PC-9 (cell line): ENCODE results near the gene ZNF440. TPM values are rescaled to one million over a fixed set of nuclear protein-coding genes. Genes with fewer than 3 reads are reported as not detected.

ENCODE experiments used
- BruUV-seq: library from RNA; stranded (reverse); fragments of 400-500 nt; replicated peaks from 2 replicates; lab custom pipeline; 2021; lab: Mats Ljungman, UMichigan
- CTCF ChIA-PET: fragments of 300-600 bp; sonication (Branson Sonifier 250); formaldehyde crosslinking; loops from one replicate; lab custom pipeline; 2022; ENCODE audit warnings: antibody characterized with exemption; lab: Charles Lee
- POLR2A ChIA-PET: fragments of 300-600 bp; sonication (Branson Sonifier 250); formaldehyde crosslinking; loops from one replicate; lab custom pipeline; 2022; ENCODE audit warnings: antibody characterized with exemption; ENCODE audit not compliant: unreplicated experiment; lab: Charles Lee
- DNase-seq, 2 experiments: peaks; one replicate each; pipeline versions ENCODE4 v3.0.0 to v3.0.0-alpha.2; 2015 to 2022; ENCODE audit warnings: mixed read lengths in 1 of 2
- H2AFZ ChIP-seq: fragments of 200-600 bp; sonication (generic); 2 replicates; pipeline ENCODE4 v1.8.1; 2017; ENCODE audit warnings: antibody characterized with exemption
- H3F3A ChIP-seq: fragments of 200-600 bp; sonication (generic); 2 replicates; pipeline ENCODE4 v1.8.1; 2017; ENCODE audit warnings: antibody characterized with exemption, mild to moderate bottlenecking, low read depth; ENCODE audit not compliant: insufficient read depth
- H3K27ac ChIP-seq: fragments of 200-600 bp; sonication (generic); 2 replicates; pipeline ENCODE4 v1.6.1; 2016; ENCODE audit warnings: mixed run types
- H3K27me3 ChIP-seq: fragments of 200-600 bp; sonication (generic); 2 replicates; pipeline ENCODE4 v1.6.1; 2016; ENCODE audit warnings: low read depth, mixed run types; ENCODE audit not compliant: insufficient read depth
- H3K36me3 ChIP-seq: fragments of 200-600 bp; sonication (generic); 2 replicates; pipeline ENCODE4 v1.6.1; 2016; ENCODE audit warnings: low read depth, mixed run types
- H3K4me1 ChIP-seq: fragments of 200-600 bp; sonication (generic); replicated peaks from 2 replicates; pipeline ENCODE4 v1.6.1; 2016; ENCODE audit warnings: mixed run types; ENCODE audit not compliant: insufficient read depth
- H3K4me2 ChIP-seq: fragments of 200-600 bp; sonication (generic); 2 replicates; pipeline ENCODE4 v1.6.1; 2017; ENCODE audit warnings: mixed run types
- H3K4me3 ChIP-seq: fragments of 200-600 bp; sonication (generic); 2 replicates; pipeline ENCODE4 v1.6.1; 2016; ENCODE audit warnings: mixed run types
- H3K79me2 ChIP-seq: fragments of 200-600 bp; sonication (generic); 2 replicates; pipeline ENCODE4 v1.6.1; 2017; ENCODE audit warnings: low read depth, mixed run types
- H3K9me2 ChIP-seq: fragments of 200-600 bp; sonication (generic); 2 replicates; pipeline ENCODE4 v1.8.1; 2017; ENCODE audit warnings: mild to moderate bottlenecking; ENCODE audit not compliant: insufficient read depth
- H3K9me3 ChIP-seq: fragments of 200-600 bp; sonication (generic); 2 replicates; pipeline ENCODE4 v1.8.1; 2016; ENCODE audit warnings: low read depth; ENCODE audit not compliant: insufficient read depth
- H4K20me1 ChIP-seq: fragments of 200-600 bp; sonication (generic); 2 replicates; pipeline ENCODE4 v1.8.1; 2017; ENCODE audit not compliant: insufficient read depth
- CTCF ChIP-seq: fragments of 200-600 bp; sonication (generic); conservative IDR thresholded peaks from 2 replicates; pipeline ENCODE4 v1.6.1; 2017; ENCODE audit warnings: mixed run types, antibody characterized with exemption, mild to moderate bottlenecking, moderate library complexity
- EZH2 ChIP-seq: fragments of 200-600 bp; sonication (generic); IDR thresholded peaks from 2 replicates; pipeline ENCODE4 v1.8.0; 2017; ENCODE audit warnings: antibody characterized with exemption, low read depth
- intact Hi-C: fragments of 100-400 bp; cut with micrococcal nuclease; formaldehyde crosslinking; loops from one replicate; pipeline ENCODE4 v1.10.0; 2022; ENCODE audit not compliant: unreplicated experiment
- total RNA-seq: library from RNA; stranded (reverse); gene quantifications from 2 replicates; pipeline ENCODE4 v1.2.3, GENCODE V29; 2021

Gene ZNF440
- total RNA-seq, 1 experiment from 2014 or later: 12.5 TPM

- Histone ChIP-seq H3F3A (no peaks in the 10 kb centered on the region), H2AFZ (no peak overlapping the region), H3K27ac (no peak overlapping the region), H3K9me2 (no peaks in the 10 kb centered on the region; the same call in 1 of the 2 replicates), H3K36me3 (peaks cover 18% of the 10 kb centered on the region), H3K9me3 (peaks cover 61% of the 10 kb centered on the region), H3K4me2 (no peak overlapping the region), H3K27me3 (no peaks in the 10 kb centered on the region), H3K79me2 (no peaks in the 10 kb centered on the region), H3K4me1 (0 out of 2 replicates have a peak, but pooled peaks cover 3% of the 10 kb centered on the region), H4K20me1 (no peaks in the 10 kb centered on the region), H3K4me3 (no peak overlapping the region)
- CTCF ChIA-PET: no interaction called here
- TF ChIP-seq EZH2 (no peak), CTCF (no peak)
- no TSS peak for BruUV-seq
- DNase-seq: no peak
- intact Hi-C loops: no loop called here
- POLR2A ChIA-PET: no interaction called here
These were observed 33.5 kb upstream of the ZNF440 start for GRCh38 chr19:11780431-11781020.

GRCh38 chr19:11781295-11782057 lies 32.6 kb upstream of the ZNF440 start:
- intact Hi-C loops: no loop called here
- no TSS peak for BruUV-seq

GRCh38 chr19:11783767-11784166 lies 30.3 kb upstream of the ZNF440 start:
- ChIA-PET CTCF (no interaction called here), POLR2A (no interaction called here)
- no TSS peak for BruUV-seq
- Histone ChIP-seq H3K36me3 (peaks cover 18% of the 10 kb centered on the region), H3K4me3 (no peak overlapping the region), H3K27ac (no peak overlapping the region), H2AFZ (no peak overlapping the region), H3F3A (no peaks in the 10 kb centered on the region), H4K20me1 (no peaks in the 10 kb centered on the region), H3K4me2 (no peak overlapping the region), H3K9me3 (peaks cover 48% of the 10 kb centered on the region), H3K27me3 (no peaks in the 10 kb centered on the region), H3K79me2 (no peaks in the 10 kb centered on the region), H3K4me1 (0 out of 2 replicates have a peak, but pooled peaks cover 3% of the 10 kb centered on the region), H3K9me2 (no peaks in the 10 kb centered on the region; the same call in 1 of the 2 replicates)
- no peak for DNase-seq
- intact Hi-C loops: no loop called here
- TF ChIP-seq CTCF: no peak
- TF ChIP-seq EZH2: no peak

More at GRCh38 chr19:11781295-11782057, 32.6 kb upstream of the ZNF440 start:
- POLR2A ChIA-PET: no interaction called here
- H3F3A ChIP-seq: no peaks in the 10 kb centered on the region
- peaks cover 18% of the 10 kb centered on the region for H3K36me3 ChIP-seq
- H3K9me2 ChIP-seq: no peaks in the 10 kb centered on the region; the same call in 1 of the 2 replicates
- peaks cover 54% of the 10 kb centered on the region for H3K9me3 ChIP-seq
- no peaks in the 10 kb centered on the region for H3K79me2 ChIP-seq
- 0 out of 2 replicates have a peak, but pooled peaks cover 3% of the 10 kb centered on the region for H3K4me1 ChIP-seq
- H3K4me2 ChIP-seq: no peak overlapping the region
- H3K27me3 ChIP-seq: no peaks in the 10 kb centered on the region
- H2AFZ ChIP-seq: no peak overlapping the region
- DNase-seq: no peak
- H3K27ac ChIP-seq: no peak overlapping the region
- TF ChIP-seq CTCF: no peak
- TF ChIP-seq EZH2: no peak
- CTCF ChIA-PET: no interaction called here
- H4K20me1 ChIP-seq: no peaks in the 10 kb centered on the region
- H3K4me3 ChIP-seq: no peak overlapping the region
